OCI-LY3 (cell line): ENCODE measurements around the gene SERPINB8.

Source experiments
- H2AFZ ChIP-seq: fragments of 200-600, 300-600 bp; shearing (Covaris generic); 2 replicates; pipeline ENCODE4 v1.6.0; 2014; ENCODE audit warnings: antibody characterized with exemption, low read depth, low read length
- H3K27ac ChIP-seq: fragments of 200-600, 300-600 bp; sonication (generic); 2 replicates; pipeline ENCODE4 v1.5.1; 2014; ENCODE audit warnings: mild to moderate bottlenecking, low read length, moderate library complexity, mixed read lengths
- H3K27me3 ChIP-seq: fragments of 200-600, 300-600 bp; sonication (generic); 2 replicates; pipeline ENCODE4 v1.6.1; 2014; ENCODE audit warnings: low read depth, low read length, mixed read lengths
- H3K36me3 ChIP-seq: fragments of 200-600, 300-600 bp; sonication (generic); replicated peaks from 2 replicates; pipeline ENCODE3; 2014; ENCODE audit warnings: low read depth, low read length, mixed read lengths
- H3K4me1 ChIP-seq: fragments of 300-600, 200-600 bp; sonication (generic); 2 replicates; pipeline ENCODE4 v1.6.1; 2014; ENCODE audit warnings: low read length, mixed read lengths
- H3K4me2 ChIP-seq: fragments of 200-600, 300-600 bp; sonication (generic); 2 replicates; pipeline ENCODE4 v1.6.1; 2014; ENCODE audit warnings: low read length, mixed read lengths
- H3K4me3 ChIP-seq: fragments of 300-600, 200-600 bp; sonication (generic); 2 replicates; pipeline ENCODE4 v1.5.1; 2014; ENCODE audit warnings: antibody characterized with exemption, mild to moderate bottlenecking, low read length, moderate library complexity
- H3K79me2 ChIP-seq: fragments of 300-600, 200-600 bp; shearing (Covaris generic); 2 replicates; pipeline ENCODE4 v1.6.1; 2014; ENCODE audit warnings: mild to moderate bottlenecking, low read length, mixed read lengths
- H3K9ac ChIP-seq: fragments of 300-600, 200-600 bp; shearing (Covaris generic); 2 replicates; pipeline ENCODE4 v1.6.0; 2014; ENCODE audit warnings: mild to moderate bottlenecking, low read length, moderate library complexity
- H3K9me3 ChIP-seq: fragments of 200-600, 300-600 bp; shearing (Covaris generic); 2 replicates; pipeline ENCODE4 v1.6.1; 2014; ENCODE audit warnings: low read length, mixed read lengths; ENCODE audit not compliant: insufficient read depth
- H4K20me1 ChIP-seq: fragments of 200-600, 300-600 bp; sonication (generic); 2 replicates; pipeline ENCODE4 v1.6.1; 2016; ENCODE audit warnings: low read length, mixed read lengths; ENCODE audit not compliant: insufficient read depth
- CTCF ChIP-seq: fragments of 200-600, 300-600 bp; sonication (generic); IDR thresholded peaks from 2 replicates; pipeline ENCODE4 v1.5.1; 2014; ENCODE audit warnings: antibody characterized with exemption, low read length, low read depth
- EZH2phosphoT487 ChIP-seq: fragments of 200-600 bp; shearing (Covaris generic); IDR thresholded peaks from 2 replicates; pipeline ENCODE4 v1.6.1; 2018; ENCODE audit warnings: antibody characterized with exemption, mixed run types, low read depth

SERPINB8 gene

GRCh38 chr18:63956755-63957154, 13.1 kb upstream of the SERPINB8 start:
- Histone ChIP-seq H3K79me2 (no peaks in the 10 kb centered on the region), H2AFZ (no peak overlapping the region), H3K9me3 (no peaks in the 10 kb centered on the region), H3K27me3 (peaks cover 31% of the 10 kb centered on the region), H3K4me2 (no peak overlapping the region), H3K9ac (no peak overlapping the region), H3K36me3 (no peaks in the 10 kb centered on the region), H4K20me1 (no peaks in the 10 kb centered on the region), H3K4me1 (no peaks in the 10 kb centered on the region; the same call in 1 of the 2 replicates), H3K4me3 (no peak overlapping the region), H3K27ac (no peak overlapping the region)
- TF ChIP-seq EZH2phosphoT487 (no peak), CTCF (no peak)

- TF ChIP-seq EZH2phosphoT487 (no peak), CTCF (no peak)
- no peaks in the 10 kb centered on the region for H3K79me2 ChIP-seq
- H3K4me1 ChIP-seq, result peaks cover 7% of the 10 kb centered on the region
- H3K27ac ChIP-seq, result no peak overlapping the region
- H3K4me2 ChIP-seq, result no peak overlapping the region
- no peaks in the 10 kb centered on the region for H3K9me3 ChIP-seq
- no peak overlapping the region for H3K9ac ChIP-seq
- H2AFZ ChIP-seq, result no peak overlapping the region
- peaks cover 46% of the 10 kb centered on the region for H3K27me3 ChIP-seq
- H3K36me3 ChIP-seq, result no peaks in the 10 kb centered on the region
- no peaks in the 10 kb centered on the region for H4K20me1 ChIP-seq
- no peak overlapping the region for H3K4me3 ChIP-seq
Observed at GRCh38 chr18:63960891-63961290, 9.0 kb upstream of the SERPINB8 start.

- Histone ChIP-seq H3K4me1 (peaks cover 10% of the 10 kb centered on the region), H3K79me2 (no peaks in the 10 kb centered on the region), H3K4me3 (no peak overlapping the region), H4K20me1 (no peaks in the 10 kb centered on the region), H3K9ac (no peak overlapping the region), H3K27me3 (peaks cover 49% of the 10 kb centered on the region), H2AFZ (no peak overlapping the region), H3K27ac (no peak overlapping the region), H3K36me3 (no peaks in the 10 kb centered on the region), H3K4me2 (no peak overlapping the region), H3K9me3 (no peaks in the 10 kb centered on the region)
- TF ChIP-seq CTCF (no peak), EZH2phosphoT487 (no peak)
Observed at GRCh38 chr18:63961435-63961980, 8.4 kb upstream of the SERPINB8 start.

GRCh38 chr18:63962137-63962536, 7.7 kb upstream of the SERPINB8 start:
- Histone ChIP-seq H3K36me3 (no peaks in the 10 kb centered on the region), H3K27me3 (peaks cover 46% of the 10 kb centered on the region), H3K79me2 (no peaks in the 10 kb centered on the region), H4K20me1 (no peaks in the 10 kb centered on the region), H3K27ac (no peak overlapping the region), H3K4me1 (peaks cover 17% of the 10 kb centered on the region), H3K4me2 (no peak overlapping the region), H2AFZ (no peak overlapping the region), H3K4me3 (no peak overlapping the region), H3K9ac (no peak overlapping the region), H3K9me3 (no peaks in the 10 kb centered on the region)
- TF ChIP-seq EZH2phosphoT487 (no peak), CTCF (no peak)
